Endothelial cell of umbilical vein (primary cell): ENCODE results near the gene RIPK4.

Experiments used
- CTCF ChIP-seq, 2 donors: IDR thresholded peaks; 1 replicate in 1 of 2; 2 replicates in 1 of 2; pipeline ENCODE4 v1.5.1; 2011; ENCODE audit warnings: low read length in 2 of 2, mild to moderate bottlenecking in 2 of 2, moderate library complexity in 2 of 2, control low read depth in 1 of 2, inconsistent platforms in 1 of 2, low read depth in 1 of 2; ENCODE audit not compliant: insufficient read depth in 1 of 2; ENCODE audit errors: extremely low read depth in 1 of 2
- POLR2A ChIP-seq: IDR thresholded peaks from 2 replicates; pipeline ENCODE4 v1.6.1; 2012; ENCODE audit warnings: low read depth, mild to moderate bottlenecking, control low read depth, low read length

GRCh38 chr21:41713495-41714281 is 53.2 kb downstream of the RIPK4 start:
- no peak for TF ChIP-seq CTCF (IDR thresholded peaks at IDR 0.05; ENCODE audit: extremely low read depth in 1 of 2, insufficient read depth in 1 of 2, low read depth in 1 of 2, low read length in 2 of 2)
- no peak for TF ChIP-seq POLR2A
